GM11168 (cell line): ENCODE measurements around the gene GPRIN3.
"Not testable (repeated sequence)": the region's sequence is repeated elsewhere in the genome, so short reads cannot be mapped to it uniquely, and the experiment has no call there.

Source experiments
- in situ Hi-C: fragments of 300-500 bp; cut with MboI; formaldehyde crosslinking; loops from one replicate; pipeline ENCODE4 v1.12.0; 2022; ENCODE audit warnings: low sequenced_read_pairs; ENCODE audit not compliant: unreplicated experiment

GPRIN3 gene

GRCh38 chr4:89314291-89314690 is 6.7 kb upstream of the GPRIN3 start:
- in situ Hi-C loops: no loop called here

GRCh38 chr4:89312066-89312465 is 4.5 kb upstream of the GPRIN3 start:
- in situ Hi-C loops: no loop called here

- in situ Hi-C loops: no loop called here
Measured at GRCh38 chr4:89311433-89311832, 3.8 kb upstream of the GPRIN3 start.

GRCh38 chr4:89309154-89309553 is 1.6 kb upstream of the GPRIN3 start:
- in situ Hi-C loops: not testable (repeated sequence)

GRCh38 chr4:89308161-89308500 is 531 bp upstream of the GPRIN3 start:
- in situ Hi-C loops: no loop called here

GRCh38 chr4:89307178-89307445 is 488 bp downstream of the GPRIN3 start:
- in situ Hi-C loops: no loop called here

GRCh38 chr4:89306486-89307177 is 968 bp downstream of the GPRIN3 start:
- in situ Hi-C loops: no loop called here

- in situ Hi-C loops: no loop called here
Measured at GRCh38 chr4:89305712-89306437, 1.7 kb downstream of the GPRIN3 start.

- in situ Hi-C loops: no loop called here
Measured at GRCh38 chr4:89305028-89305427, 2.6 kb downstream of the GPRIN3 start.

- in situ Hi-C loops: no loop called here
Measured at GRCh38 chr4:89303814-89304388, 3.7 kb downstream of the GPRIN3 start.

GRCh38 chr4:89303177-89303576 is 4.4 kb downstream of the GPRIN3 start:
- in situ Hi-C loops: no loop called here

GRCh38 chr4:89301902-89302301 is 5.7 kb downstream of the GPRIN3 start:
- in situ Hi-C loops: no loop called here

GRCh38 chr4:89301003-89301402 is 6.6 kb downstream of the GPRIN3 start:
- in situ Hi-C loops: no loop called here

- in situ Hi-C loops: no loop called here
Measured at GRCh38 chr4:89300499-89300898, 7.1 kb downstream of the GPRIN3 start.

GRCh38 chr4:89300060-89300459 is 7.5 kb downstream of the GPRIN3 start:
- in situ Hi-C loops: no loop called here

- in situ Hi-C loops: no loop called here
Measured at GRCh38 chr4:89299153-89299791, 8.3 kb downstream of the GPRIN3 start.

- in situ Hi-C loops: no loop called here
Measured at GRCh38 chr4:89298788-89299152, 8.8 kb downstream of the GPRIN3 start.

GRCh38 chr4:89298155-89298554 is 9.4 kb downstream of the GPRIN3 start:
- in situ Hi-C loops: no loop called here

- in situ Hi-C loops: no loop called here
Measured at GRCh38 chr4:89296896-89297295, 10.7 kb downstream of the GPRIN3 start.

- in situ Hi-C loops: no loop called here
Measured at GRCh38 chr4:89296399-89296798, 11.2 kb downstream of the GPRIN3 start.

GRCh38 chr4:89295415-89295927 is 12.1 kb downstream of the GPRIN3 start:
- in situ Hi-C loops: no loop called here
